ENCODE measurements around the gene FXYD1.

GRCh38 chr19:35149463-35149862 is 10.8 kb downstream of the FXYD1 start:
- TF ChIP-seq CTCF (conservative IDR thresholded peaks at IDR 0.05; ENCODE audit: low read length) (no peak), EZH2phosphoT487 (IDR thresholded peaks at IDR 0.05; ENCODE audit: borderline replicate concordance) (no peak)
